Adipocyte (in vitro differentiated cells): ENCODE measurements around the gene ATP8A2.

Experiments used
- DNase-seq: peaks from one replicate; pipeline ENCODE4 v3.0.0-alpha.2; 2015; ENCODE audit warnings: low read depth
- H3K27me3 ChIP-seq: replicated peaks from 2 replicates; pipeline ENCODE4 v1.7.0; 2013; ENCODE audit warnings: mild to moderate bottlenecking, low read length, moderate library complexity; ENCODE audit not compliant: control insufficient read depth, insufficient read depth
- H3K36me3 ChIP-seq: 2 replicates; pipeline ENCODE4 v1.7.0; 2013; ENCODE audit warnings: low read length, mild to moderate bottlenecking, moderate library complexity; ENCODE audit not compliant: control insufficient read depth, insufficient read depth, severe bottlenecking
- H3K4me1 ChIP-seq: 2 replicates; pipeline ENCODE4 v1.7.0; 2013; ENCODE audit warnings: mild to moderate bottlenecking, low read length, moderate library complexity; ENCODE audit not compliant: control insufficient read depth, insufficient read depth
- H3K4me3 ChIP-seq: 2 replicates; pipeline ENCODE4 v1.7.0; 2013; ENCODE audit warnings: mild to moderate bottlenecking, low read length, moderate library complexity
- H3K9ac ChIP-seq: 2 replicates; pipeline ENCODE4 v1.7.0; 2013; ENCODE audit warnings: mild to moderate bottlenecking, low read length, moderate library complexity
- H3K9me3 ChIP-seq: 2 replicates; pipeline ENCODE4 v1.7.0; 2013; ENCODE audit warnings: mild to moderate bottlenecking, low read length, moderate library complexity; ENCODE audit not compliant: control insufficient read depth

The ATP8A2 gene

DNA sequence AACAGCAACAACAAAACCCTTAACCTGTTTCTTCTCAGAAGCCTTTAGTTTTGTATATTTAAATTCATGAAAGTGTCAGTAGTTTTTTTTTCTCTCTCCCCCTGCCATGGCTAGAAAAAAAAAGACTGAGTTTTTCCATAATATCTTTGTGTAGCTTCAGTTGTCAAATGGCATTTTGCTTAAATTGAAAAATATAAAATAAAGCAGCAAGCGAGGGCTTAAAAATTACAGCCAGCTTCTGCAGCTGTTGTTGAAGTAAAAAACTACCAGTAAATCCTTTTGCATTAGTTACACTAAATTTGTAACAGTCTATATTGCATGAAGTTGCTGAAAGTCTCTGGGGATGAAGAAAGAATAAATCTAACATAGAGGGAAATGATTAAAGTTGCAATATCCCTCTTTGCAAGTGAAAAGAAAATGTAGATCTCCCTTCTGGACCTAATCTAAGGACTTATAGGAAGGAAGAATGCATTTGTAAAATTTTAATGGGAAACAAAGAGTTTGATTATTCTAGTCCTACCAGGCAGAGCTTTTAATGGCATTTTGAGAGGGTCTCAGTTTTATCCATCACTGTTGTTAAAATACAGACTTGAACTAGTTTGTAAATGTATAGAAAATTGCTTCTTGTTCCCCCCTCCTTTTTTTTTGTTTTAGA, 215.7 kb downstream of the ATP8A2 start:
- Histone ChIP-seq H3K4me1 (no peaks in the 10 kb centered on the region), H3K27me3 (peaks cover 44% of the 10 kb centered on the region), H3K9ac (no peak overlapping the region), H3K36me3 (no peaks in the 10 kb centered on the region), H3K9me3 (no peaks in the 10 kb centered on the region), H3K4me3 (no peak overlapping the region)
- peak; percentile 19 for DNase-seq

DNA sequence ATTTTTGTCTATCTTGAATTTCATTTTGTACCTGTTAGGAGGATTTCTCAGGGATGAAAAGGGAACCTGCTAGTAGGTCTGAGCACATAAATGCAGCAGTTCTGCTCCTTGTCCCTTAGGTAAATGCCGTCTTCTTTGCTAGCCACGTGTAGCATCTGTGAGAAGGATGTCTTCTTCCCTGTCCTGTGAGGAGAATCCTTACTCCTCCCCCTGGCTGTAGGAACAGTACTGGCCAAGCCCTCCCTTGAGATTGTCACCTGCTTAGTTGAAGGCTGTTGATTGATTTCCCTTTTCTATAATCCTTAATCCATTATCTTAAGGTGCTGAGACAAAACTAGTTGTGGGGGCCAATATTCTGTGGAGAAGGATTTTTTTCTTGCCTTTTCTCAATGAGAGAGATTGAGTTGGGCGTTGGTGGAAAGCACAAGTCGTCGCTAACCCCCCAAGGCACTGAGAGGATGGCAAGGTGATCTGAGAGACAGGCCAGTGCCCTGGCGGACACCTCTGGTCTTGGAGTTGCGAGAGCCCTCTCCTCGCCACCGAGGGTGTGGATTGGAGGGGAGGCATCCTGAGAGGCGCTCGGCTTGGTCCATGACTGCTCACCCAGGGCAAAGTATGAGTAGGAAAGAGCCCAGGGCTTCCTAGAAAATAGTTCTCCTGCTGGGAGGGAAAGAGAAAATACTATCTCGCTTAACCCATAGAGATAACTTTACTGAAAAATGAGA, 216.7 kb downstream of the ATP8A2 start:
- Histone ChIP-seq H3K9me3 (no peaks in the 10 kb centered on the region), H3K4me1 (no peaks in the 10 kb centered on the region), H3K9ac (no peak overlapping the region), H3K4me3 (no peak overlapping the region), H3K27me3 (peaks cover 44% of the 10 kb centered on the region), H3K36me3 (no peaks in the 10 kb centered on the region)
- DNase-seq: no peak

DNA sequence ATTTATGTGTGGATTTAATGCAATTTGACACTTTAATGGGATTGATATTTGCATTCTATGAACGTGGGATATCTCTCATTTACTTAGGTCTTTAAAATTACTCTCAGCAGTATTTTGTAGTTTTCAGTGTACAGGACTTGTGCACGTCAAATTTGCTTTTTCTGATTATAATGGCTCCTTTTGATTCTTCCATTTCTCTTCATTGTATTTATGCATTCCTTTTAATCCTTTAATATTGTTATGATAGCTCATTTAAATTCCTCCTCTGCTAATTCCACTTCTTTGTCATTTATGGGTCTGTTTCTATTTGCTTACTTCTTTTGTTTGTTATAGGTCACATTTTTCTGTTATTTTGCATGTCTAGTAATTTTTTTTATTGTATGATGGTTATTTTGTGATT, 226.6 kb downstream of the ATP8A2 start:
- no peaks in the 10 kb centered on the region for H3K36me3 ChIP-seq
- H3K9ac ChIP-seq: no peak overlapping the region
- H3K27me3 ChIP-seq: peaks cover 9% of the 10 kb centered on the region
- H3K4me3 ChIP-seq: no peak overlapping the region
- no peak for DNase-seq
- no peaks in the 10 kb centered on the region for H3K9me3 ChIP-seq
- no peaks in the 10 kb centered on the region for H3K4me1 ChIP-seq

DNA sequence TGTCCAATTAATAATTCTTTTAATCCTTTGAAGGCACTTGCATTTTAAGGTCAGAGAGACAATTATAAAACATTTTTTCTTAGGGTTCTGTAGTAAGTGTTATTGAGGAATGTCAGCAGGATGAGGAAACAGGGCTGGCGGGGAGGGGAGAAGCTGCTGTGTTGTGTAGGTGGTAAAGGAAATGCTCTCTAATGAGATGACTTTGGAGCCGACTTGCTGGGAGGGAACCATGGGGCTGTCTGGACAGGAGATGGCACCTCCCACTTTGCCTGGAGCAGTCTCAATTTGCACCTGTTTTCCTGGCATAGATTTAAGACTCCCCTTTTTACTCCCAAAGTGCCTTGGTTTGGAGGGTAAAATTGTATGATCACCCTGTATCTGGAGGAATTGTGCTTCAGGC, 230.4 kb downstream of the ATP8A2 start:
- no peak for DNase-seq
- no peaks in the 10 kb centered on the region for H3K9me3 ChIP-seq

DNA sequence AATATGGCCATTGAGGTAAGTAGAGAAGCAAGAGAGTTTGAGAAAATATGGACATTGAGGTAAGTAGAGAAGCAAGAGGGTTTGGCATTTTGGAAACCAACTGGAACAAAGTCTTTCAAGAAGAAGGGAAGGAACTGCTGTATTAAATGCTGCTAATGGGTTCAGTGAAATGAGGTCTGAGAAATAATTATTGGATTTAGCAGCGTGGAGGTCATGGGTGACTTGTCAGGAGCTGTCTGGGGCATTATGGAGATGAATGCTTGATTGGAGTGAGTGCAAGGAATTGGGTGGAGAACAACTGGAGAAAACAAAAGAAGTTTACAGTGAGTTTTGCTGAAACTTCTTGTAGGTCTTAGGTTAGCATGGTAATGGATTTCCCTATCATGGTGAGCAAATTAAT, 232.3 kb downstream of the ATP8A2 start:
- Histone ChIP-seq H3K4me3 (no peak overlapping the region), H3K36me3 (no peaks in the 10 kb centered on the region), H3K27me3 (peaks cover 6% of the 10 kb centered on the region), H3K4me1 (no peaks in the 10 kb centered on the region), H3K9me3 (no peaks in the 10 kb centered on the region), H3K9ac (no peak overlapping the region)
- DNase-seq: no peak

More for the DNA sequence above, 230.4 kb downstream of the ATP8A2 start:
- H3K9ac ChIP-seq: no peak overlapping the region
- H3K4me3 ChIP-seq: no peak overlapping the region
- no peaks in the 10 kb centered on the region for H3K4me1 ChIP-seq
- peaks cover 6% of the 10 kb centered on the region for H3K27me3 ChIP-seq
- no peaks in the 10 kb centered on the region for H3K36me3 ChIP-seq

DNA sequence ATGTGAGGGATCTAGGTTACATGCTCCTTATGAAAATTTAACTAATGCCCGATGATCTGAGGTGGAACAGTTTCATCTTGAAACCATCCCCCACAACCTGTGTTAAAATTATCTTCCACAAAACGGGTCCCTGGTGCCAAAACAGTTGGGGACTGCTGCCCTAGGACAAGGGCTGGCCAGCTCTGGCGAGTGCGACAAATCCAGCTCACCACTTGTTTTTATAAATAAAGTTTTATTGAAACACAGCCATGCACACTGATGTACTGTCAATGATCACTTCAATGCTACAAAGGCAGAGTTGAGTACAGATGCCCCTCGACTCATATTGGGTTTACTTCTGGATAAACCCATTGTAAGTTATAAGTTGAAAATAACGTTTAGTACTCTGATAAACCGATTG, 235.3 kb downstream of the ATP8A2 start:
- Histone ChIP-seq H3K36me3 (no peaks in the 10 kb centered on the region), H3K4me3 (no peak overlapping the region), H3K27me3 (no peaks in the 10 kb centered on the region), H3K9ac (no peak overlapping the region), H3K4me1 (no peaks in the 10 kb centered on the region), H3K9me3 (peaks cover 4% of the 10 kb centered on the region)
- DNase-seq: no peak

DNA sequence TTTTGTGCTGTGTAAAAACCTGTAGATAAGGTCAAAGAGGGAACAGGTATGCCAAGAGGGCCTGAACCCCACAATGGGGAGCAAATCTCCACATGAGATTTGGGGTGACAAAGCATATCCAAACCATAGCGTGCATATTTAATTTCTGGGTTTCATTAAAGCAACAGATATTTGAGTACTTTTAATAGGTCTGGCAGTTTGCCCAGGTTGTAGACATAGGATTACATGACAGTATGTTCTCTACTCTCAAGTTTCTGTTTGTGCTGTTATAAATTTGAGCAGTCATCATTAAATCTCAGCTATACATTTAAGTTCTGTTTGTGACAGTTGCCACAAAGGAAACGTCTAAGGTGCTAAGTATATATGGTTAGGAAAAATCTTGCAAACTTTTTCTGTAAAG, 236.4 kb downstream of the ATP8A2 start:
- no peaks in the 10 kb centered on the region for H3K36me3 ChIP-seq
- no peaks in the 10 kb centered on the region for H3K4me1 ChIP-seq
- no peak overlapping the region for H3K4me3 ChIP-seq
- H3K9ac ChIP-seq: no peak overlapping the region
- no peak for DNase-seq
- no peaks in the 10 kb centered on the region for H3K27me3 ChIP-seq
- H3K9me3 ChIP-seq: peaks cover 4% of the 10 kb centered on the region

DNA sequence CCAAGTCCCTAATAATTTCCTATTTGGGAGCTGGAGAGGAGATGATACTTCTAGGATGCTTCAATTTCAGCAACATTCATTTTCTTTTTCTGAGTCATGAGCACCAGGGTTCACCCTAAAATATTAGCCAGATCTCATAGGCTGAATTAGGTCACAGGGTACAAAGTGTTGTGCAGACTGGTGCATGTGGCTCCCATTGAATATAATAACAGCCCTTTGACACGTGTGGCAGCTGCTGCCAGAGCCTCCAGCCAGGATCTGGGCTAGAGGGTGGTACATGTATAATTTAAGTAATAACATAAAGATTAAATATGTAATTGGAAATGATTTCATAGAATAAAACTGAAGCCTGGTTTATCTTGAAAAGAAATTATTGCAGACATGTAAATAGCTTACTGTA, 244.9 kb downstream of the ATP8A2 start:
- Histone ChIP-seq H3K9me3 (no peaks in the 10 kb centered on the region), H3K27me3 (no peaks in the 10 kb centered on the region), H3K36me3 (no peaks in the 10 kb centered on the region), H3K4me1 (no peaks in the 10 kb centered on the region), H3K4me3 (no peak overlapping the region), H3K9ac (no peak overlapping the region)
- DNase-seq: no peak

DNA sequence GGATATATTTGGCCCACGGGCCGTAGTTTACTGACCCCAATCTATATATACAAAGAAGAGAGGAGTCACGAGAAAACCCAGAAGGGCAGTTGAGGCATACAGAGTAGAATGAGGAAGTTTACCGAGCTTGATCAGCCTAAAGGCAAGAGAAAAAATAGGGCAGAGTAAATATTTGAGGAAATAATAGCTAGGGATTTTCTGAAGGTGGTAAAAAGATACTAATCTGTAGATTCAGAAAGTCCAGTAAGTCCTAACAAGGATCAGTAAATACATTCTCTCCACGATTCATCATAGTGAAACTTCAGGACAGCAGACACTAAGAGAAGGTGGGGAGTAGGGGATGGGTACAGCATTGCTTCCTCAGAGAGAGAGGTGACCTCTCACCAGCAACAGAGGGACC, 248.1 kb downstream of the ATP8A2 start:
- no peak for DNase-seq
- Histone ChIP-seq H3K9me3 (no peaks in the 10 kb centered on the region), H3K36me3 (no peaks in the 10 kb centered on the region)

DNA sequence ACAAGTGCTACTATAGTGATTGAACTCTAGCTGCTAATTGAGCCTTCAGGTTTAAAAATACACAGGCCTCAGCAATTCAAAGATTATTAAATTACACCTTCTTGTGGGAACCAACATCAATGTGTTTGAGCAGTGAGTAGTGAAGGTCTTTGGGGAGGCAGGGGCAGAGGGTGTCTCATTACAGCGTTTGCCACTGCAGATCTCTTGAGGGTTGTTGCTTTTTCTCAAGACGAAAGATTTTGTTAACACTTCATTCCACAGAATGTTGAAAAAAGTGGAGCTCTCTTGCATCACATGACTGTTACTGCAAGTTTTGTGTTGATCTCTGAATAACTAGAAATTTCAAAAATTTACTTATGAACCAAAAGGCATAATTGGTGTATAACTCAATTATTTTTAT, 253.6 kb downstream of the ATP8A2 start:
- DNase-seq: no peak
- peaks cover 3% of the 10 kb centered on the region for H3K9me3 ChIP-seq
- H3K9ac ChIP-seq: no peak overlapping the region
- H3K27me3 ChIP-seq: no peaks in the 10 kb centered on the region
- H3K36me3 ChIP-seq: no peaks in the 10 kb centered on the region
- no peak overlapping the region for H3K4me3 ChIP-seq
- H3K4me1 ChIP-seq: no peaks in the 10 kb centered on the region

More for the DNA sequence above, 248.1 kb downstream of the ATP8A2 start:
- no peaks in the 10 kb centered on the region for H3K27me3 ChIP-seq
- no peaks in the 10 kb centered on the region for H3K4me1 ChIP-seq
- H3K4me3 ChIP-seq: no peak overlapping the region
- no peak overlapping the region for H3K9ac ChIP-seq

DNA sequence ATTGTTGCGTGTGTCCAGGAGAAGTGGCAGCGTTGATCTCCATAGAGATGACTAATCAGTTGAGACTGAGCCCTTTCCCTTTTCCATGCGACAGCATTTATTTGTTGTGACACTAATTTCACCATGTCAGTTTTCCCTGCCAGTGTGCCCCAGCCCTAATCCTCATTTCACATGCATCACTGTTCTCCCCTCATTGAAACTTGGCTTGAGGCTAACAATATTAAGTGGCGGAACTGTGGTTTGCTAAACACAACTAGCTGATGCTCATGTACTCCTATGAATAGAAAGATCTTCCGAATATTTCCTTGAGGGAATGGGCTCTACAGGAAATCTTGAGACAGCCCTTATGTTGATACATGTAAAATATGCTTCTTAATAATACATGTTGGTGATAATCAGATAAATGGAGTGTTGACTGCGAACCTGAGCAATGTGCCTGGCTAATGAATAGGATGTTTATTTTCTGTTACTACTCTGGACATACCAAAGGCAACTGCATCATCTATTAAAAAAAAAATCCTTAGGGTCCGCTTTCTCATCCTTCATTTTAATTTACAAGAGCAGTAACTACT, 258.6 kb downstream of the ATP8A2 start:
- Histone ChIP-seq H3K9ac (no peak overlapping the region), H3K4me1 (no peaks in the 10 kb centered on the region), H3K36me3 (no peaks in the 10 kb centered on the region), H3K9me3 (peaks cover 3% of the 10 kb centered on the region), H3K4me3 (no peak overlapping the region), H3K27me3 (no peaks in the 10 kb centered on the region)
- DNase-seq: no peak
